SK-N-SH (cell line): ENCODE measurements around the gene PTPRF.

Experiments used
- MEF2A ChIP-seq: IDR thresholded peaks from 2 replicates; pipeline ENCODE4 v1.4.0; 2012; ENCODE audit warnings: low read depth, borderline replicate concordance
- MXI1 ChIP-seq: IDR thresholded peaks from 2 replicates; pipeline ENCODE4 v1.6.1; 2012; ENCODE audit warnings: mild to moderate bottlenecking, low read depth, low read length, improper control_type of control experiment
- POLR2AphosphoS5 ChIP-seq: IDR thresholded peaks from 2 replicates; pipeline ENCODE4 v1.6.1; 2012; ENCODE audit warnings: low read depth, low read length
- YY1 ChIP-seq: IDR thresholded peaks from 2 replicates; pipeline ENCODE4 v1.4.0; 2012; ENCODE audit warnings: low read depth, mild to moderate bottlenecking
- TF ChIP-seq, protein P1 (sequence below): fragments of 200-600 bp; sonication (generic); IDR thresholded peaks from 2 replicates; pipeline ENCODE4 v1.6.1; 2017; ENCODE audit warnings: antibody characterized with exemption, mild to moderate bottlenecking, moderate library complexity

DNA sequence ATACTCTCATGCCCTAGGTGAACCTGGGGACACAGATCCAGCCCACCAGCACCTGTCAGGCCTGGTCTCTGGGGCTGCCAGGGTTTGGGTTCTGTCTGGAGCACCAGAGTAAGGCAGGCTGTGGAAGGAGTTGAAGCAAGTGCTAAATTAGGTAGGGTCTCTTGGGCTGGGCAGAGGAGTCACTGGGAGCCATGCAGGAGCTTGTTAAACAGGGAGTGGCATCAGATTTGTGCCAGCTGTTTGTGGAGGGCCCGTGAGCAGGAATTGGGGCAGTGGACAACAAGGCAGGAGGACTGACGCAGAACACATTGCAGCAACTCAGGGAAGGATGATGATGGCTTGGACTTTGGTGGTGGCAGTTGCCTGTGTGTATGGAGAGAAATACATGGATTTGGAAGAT lies 56.3 kb downstream of the PTPRF start:
- TF ChIP-seq MEF2A (no peak), POLR2AphosphoS5 (no peak), MXI1 (no peak), YY1 (no peak)
- TF ChIP-seq, protein P1, sequence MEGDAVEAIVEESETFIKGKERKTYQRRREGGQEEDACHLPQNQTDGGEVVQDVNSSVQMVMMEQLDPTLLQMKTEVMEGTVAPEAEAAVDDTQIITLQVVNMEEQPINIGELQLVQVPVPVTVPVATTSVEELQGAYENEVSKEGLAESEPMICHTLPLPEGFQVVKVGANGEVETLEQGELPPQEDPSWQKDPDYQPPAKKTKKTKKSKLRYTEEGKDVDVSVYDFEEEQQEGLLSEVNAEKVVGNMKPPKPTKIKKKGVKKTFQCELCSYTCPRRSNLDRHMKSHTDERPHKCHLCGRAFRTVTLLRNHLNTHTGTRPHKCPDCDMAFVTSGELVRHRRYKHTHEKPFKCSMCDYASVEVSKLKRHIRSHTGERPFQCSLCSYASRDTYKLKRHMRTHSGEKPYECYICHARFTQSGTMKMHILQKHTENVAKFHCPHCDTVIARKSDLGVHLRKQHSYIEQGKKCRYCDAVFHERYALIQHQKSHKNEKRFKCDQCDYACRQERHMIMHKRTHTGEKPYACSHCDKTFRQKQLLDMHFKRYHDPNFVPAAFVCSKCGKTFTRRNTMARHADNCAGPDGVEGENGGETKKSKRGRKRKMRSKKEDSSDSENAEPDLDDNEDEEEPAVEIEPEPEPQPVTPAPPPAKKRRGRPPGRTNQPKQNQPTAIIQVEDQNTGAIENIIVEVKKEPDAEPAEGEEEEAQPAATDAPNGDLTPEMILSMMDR, result no peak
